HEK293 (cell line): ENCODE results near the gene MAP4K4.

Experiments used
- CTCF ChIA-PET: fragments of 350-600 bp; formaldehyde crosslinking; extraction: SDS; loops from one replicate; lab custom pipeline; 2021; ENCODE audit warnings: antibody characterized with exemption; lab: Yijun Ruan, JAX
- POLR2A ChIA-PET: fragments of 300-600 bp; formaldehyde crosslinking; extraction: SDS; loops from one replicate; lab custom pipeline; 2020; ENCODE audit warnings: antibody characterized with exemption, inconsistent platforms; lab: Yijun Ruan, JAX
- H3K27ac ChIP-seq: fragments of 200-500 bp; sonication (Bioruptor generic); 2 replicates; pipeline ENCODE4 v1.5.1; 2014; ENCODE audit warnings: low read depth, low read length, control low read depth, inconsistent platforms; ENCODE audit errors: extremely low read depth
- H3K36me3 ChIP-seq, 2 experiments: fragments of 200-500 bp in 1 of 2; sonication (Bioruptor generic) in 1 of 2; 1 replicate in 1 of 2; 2 replicates in 1 of 2; pipeline ENCODE4 v1.5.1; 2014 to 2017; ENCODE audit warnings: inconsistent platforms in 2 of 2, low read length in 2 of 2; ENCODE audit not compliant: control insufficient read depth in 2 of 2, insufficient read depth in 1 of 2
- H3K4me1 ChIP-seq: fragments of 200-500 bp; sonication (Bioruptor generic); 2 replicates; pipeline ENCODE4 v1.5.1; 2014; ENCODE audit warnings: mild to moderate bottlenecking, low read length, inconsistent platforms; ENCODE audit not compliant: control insufficient read depth, insufficient read depth
- H3K4me3 ChIP-seq: 2 replicates; pipeline ENCODE4 v1.5.1; 2011; ENCODE audit warnings: low read depth, mild to moderate bottlenecking, control low read depth, low read length, moderate library complexity
- H3K9me3 ChIP-seq: fragments of 200-500 bp; sonication (Bioruptor generic); 2 replicates; pipeline ENCODE4 v1.5.1; 2014; ENCODE audit warnings: low read depth, low read length, inconsistent platforms; ENCODE audit not compliant: control insufficient read depth, insufficient read depth
- BCL11A ChIP-seq: fragments of 450-650 bp; formaldehyde crosslinking; IDR thresholded peaks from 2 replicates; pipeline ENCODE4 v1.5.1; 2016; ENCODE audit warnings: low read depth, missing biosample characterization, missing genetic modification characterization
- TCF7L2 ChIP-seq: IDR thresholded peaks from 2 replicates; pipeline ENCODE4 v1.6.1; 2011; ENCODE audit warnings: low read depth, mild to moderate bottlenecking, inconsistent platforms, low read length, moderate library complexity, borderline replicate concordance
- ZBTB10 ChIP-seq: fragments of 450-650 bp; formaldehyde crosslinking; IDR thresholded peaks from 2 replicates; pipeline ENCODE4 v1.5.1; 2016; ENCODE audit warnings: missing biosample characterization, missing genetic modification characterization
- ZNF140 ChIP-seq: fragments of 450-650 bp; formaldehyde crosslinking; IDR thresholded peaks from 2 replicates; pipeline ENCODE4 v1.5.1; 2016; ENCODE audit warnings: missing biosample characterization, missing genetic modification characterization
- ZNF146 ChIP-seq: fragments of 450-650 bp; formaldehyde crosslinking; IDR thresholded peaks from 2 replicates; pipeline ENCODE4 v1.5.1; 2016; ENCODE audit warnings: missing biosample characterization, missing genetic modification characterization
- ZNF292 ChIP-seq: fragments of 450-650 bp; formaldehyde crosslinking; IDR thresholded peaks from 2 replicates; pipeline ENCODE4 v1.5.1; 2016; ENCODE audit warnings: low read depth, missing biosample characterization, missing genetic modification characterization, borderline replicate concordance
- ZNF37A ChIP-seq: fragments of 450-650 bp; IDR thresholded peaks from 2 replicates; pipeline ENCODE4 v1.5.1; 2018; ENCODE audit warnings: missing biosample characterization, missing genetic modification characterization
- ZNF510 ChIP-seq: fragments of 450-650 bp; formaldehyde crosslinking; IDR thresholded peaks from 2 replicates; pipeline ENCODE4 v1.5.1; 2018; ENCODE audit warnings: mild to moderate bottlenecking, missing genetic modification characterization, missing biosample characterization; ENCODE audit not compliant: insufficient replicate concordance
- ZNF549 ChIP-seq: fragments of 450-650 bp; IDR thresholded peaks from 2 replicates; pipeline ENCODE4 v1.5.1; 2018; ENCODE audit warnings: missing biosample characterization, missing genetic modification characterization, mild to moderate bottlenecking, inconsistent platforms, moderate library complexity
- ZNF692 ChIP-seq: fragments of 450-650 bp; formaldehyde crosslinking; IDR thresholded peaks from 2 replicates; pipeline ENCODE4 v1.5.1; 2016; ENCODE audit warnings: missing biosample characterization, missing genetic modification characterization
- TF ChIP-seq, protein P1 (sequence below): fragments of 450-650 bp; formaldehyde crosslinking; IDR thresholded peaks from 2 replicates; pipeline ENCODE4 v1.5.1; 2016; ENCODE audit warnings: missing biosample characterization, missing genetic modification characterization
- TF ChIP-seq, protein P2 (sequence below): fragments of 450-650 bp; formaldehyde crosslinking; IDR thresholded peaks from 2 replicates; pipeline ENCODE4 v1.5.1; 2017; ENCODE audit warnings: missing biosample characterization, mild to moderate bottlenecking, missing genetic modification characterization, moderate library complexity
- TF ChIP-seq, protein P3 (sequence below): fragments of 450-650 bp; formaldehyde crosslinking; IDR thresholded peaks from 2 replicates; pipeline ENCODE4 v1.5.1; 2016; ENCODE audit warnings: missing biosample characterization, missing genetic modification characterization

The MAP4K4 gene

DNA sequence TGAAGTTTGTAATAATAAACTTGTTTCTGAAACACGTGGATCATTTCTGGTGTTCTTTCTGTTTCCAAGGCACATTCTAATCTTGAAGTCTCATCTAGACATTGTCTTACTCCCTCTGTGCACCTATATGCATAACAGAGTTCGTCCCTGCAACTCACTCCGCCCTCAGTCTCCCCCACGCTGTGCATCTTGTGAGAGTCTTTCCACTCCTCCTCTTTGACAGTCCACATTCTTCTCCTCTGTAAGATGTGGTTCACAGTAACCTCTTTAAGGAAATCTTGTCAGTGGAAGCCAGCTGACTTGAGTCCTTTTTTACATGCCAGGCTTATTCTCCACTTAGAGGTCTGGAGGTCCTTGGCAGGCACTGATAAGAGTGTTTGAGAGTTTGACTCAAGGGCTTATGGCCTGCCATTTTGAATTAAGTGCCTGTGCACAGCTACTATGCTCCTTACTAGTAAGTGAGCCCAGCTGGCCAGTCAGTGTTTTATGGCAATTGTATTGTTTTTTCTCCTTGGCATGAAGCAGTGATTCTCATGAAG is 185.3 kb downstream of the MAP4K4 start:
- TF ChIP-seq TCF7L2 (no peak), ZNF37A (tag by site-specific recombination) (no peak), ZNF140 (no peak), ZNF292 (tag by site-specific recombination) (no peak), ZNF549 (no peak), ZNF510 (tag by site-specific recombination) (no peak), ZNF692 (tag by site-specific recombination) (no peak), BCL11A (tag by site-specific recombination) (no peak)
- TF ChIP-seq, protein P1, sequence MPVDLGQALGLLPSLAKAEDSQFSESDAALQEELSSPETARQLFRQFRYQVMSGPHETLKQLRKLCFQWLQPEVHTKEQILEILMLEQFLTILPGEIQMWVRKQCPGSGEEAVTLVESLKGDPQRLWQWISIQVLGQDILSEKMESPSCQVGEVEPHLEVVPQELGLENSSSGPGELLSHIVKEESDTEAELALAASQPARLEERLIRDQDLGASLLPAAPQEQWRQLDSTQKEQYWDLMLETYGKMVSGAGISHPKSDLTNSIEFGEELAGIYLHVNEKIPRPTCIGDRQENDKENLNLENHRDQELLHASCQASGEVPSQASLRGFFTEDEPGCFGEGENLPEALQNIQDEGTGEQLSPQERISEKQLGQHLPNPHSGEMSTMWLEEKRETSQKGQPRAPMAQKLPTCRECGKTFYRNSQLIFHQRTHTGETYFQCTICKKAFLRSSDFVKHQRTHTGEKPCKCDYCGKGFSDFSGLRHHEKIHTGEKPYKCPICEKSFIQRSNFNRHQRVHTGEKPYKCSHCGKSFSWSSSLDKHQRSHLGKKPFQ: no peak
- TF ChIP-seq, all 188 proteins: peak for 0
- ChIA-PET POLR2A (no interaction called here), CTCF (interaction anchor here (0.7 to 3.5 kb wide), 14 partner anchors 8 to 1111 kb away, joined by 3 to 27 read pairs (median 4); no protein-coding TSS in a partner anchor)
- Histone ChIP-seq H3K9me3 (no peaks in the 10 kb centered on the region), H3K4me3 (no peak overlapping the region), H3K4me1 (no peaks in the 10 kb centered on the region), H3K27ac (no peak overlapping the region), H3K36me3 (peaks cover 13 to 69% of the 10 kb centered on the region in 2 experiments)

- Histone ChIP-seq H3K4me3 (no peak overlapping the region), H3K4me1 (no peaks in the 10 kb centered on the region), H3K9me3 (no peaks in the 10 kb centered on the region), H3K36me3 (peaks cover 3 to 68% of the 10 kb centered on the region in 2 experiments), H3K27ac (no peak overlapping the region)
- CTCF ChIA-PET: interaction anchor here (0.5 to 3.5 kb wide), 34 partner anchors 9 to 732 kb away, joined by 3 to 27 read pairs (median 4); no protein-coding TSS in a partner anchor
- POLR2A ChIA-PET: no interaction called here
- TF ChIP-seq, protein P2, sequence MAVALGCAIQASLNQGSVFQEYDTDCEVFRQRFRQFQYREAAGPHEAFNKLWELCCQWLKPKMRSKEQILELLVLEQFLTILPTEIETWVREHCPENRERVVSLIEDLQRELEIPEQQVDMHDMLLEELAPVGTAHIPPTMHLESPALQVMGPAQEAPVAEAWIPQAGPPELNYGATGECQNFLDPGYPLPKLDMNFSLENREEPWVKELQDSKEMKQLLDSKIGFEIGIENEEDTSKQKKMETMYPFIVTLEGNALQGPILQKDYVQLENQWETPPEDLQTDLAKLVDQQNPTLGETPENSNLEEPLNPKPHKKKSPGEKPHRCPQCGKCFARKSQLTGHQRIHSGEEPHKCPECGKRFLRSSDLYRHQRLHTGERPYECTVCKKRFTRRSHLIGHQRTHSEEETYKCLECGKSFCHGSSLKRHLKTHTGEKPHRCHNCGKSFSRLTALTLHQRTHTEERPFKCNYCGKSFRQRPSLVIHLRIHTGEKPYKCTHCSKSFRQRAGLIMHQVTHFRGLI (tag by site-specific recombination): peak; percentile 87
- TF ChIP-seq ZNF146 (tag by site-specific recombination): no peak
- TF ChIP-seq, protein P3, sequence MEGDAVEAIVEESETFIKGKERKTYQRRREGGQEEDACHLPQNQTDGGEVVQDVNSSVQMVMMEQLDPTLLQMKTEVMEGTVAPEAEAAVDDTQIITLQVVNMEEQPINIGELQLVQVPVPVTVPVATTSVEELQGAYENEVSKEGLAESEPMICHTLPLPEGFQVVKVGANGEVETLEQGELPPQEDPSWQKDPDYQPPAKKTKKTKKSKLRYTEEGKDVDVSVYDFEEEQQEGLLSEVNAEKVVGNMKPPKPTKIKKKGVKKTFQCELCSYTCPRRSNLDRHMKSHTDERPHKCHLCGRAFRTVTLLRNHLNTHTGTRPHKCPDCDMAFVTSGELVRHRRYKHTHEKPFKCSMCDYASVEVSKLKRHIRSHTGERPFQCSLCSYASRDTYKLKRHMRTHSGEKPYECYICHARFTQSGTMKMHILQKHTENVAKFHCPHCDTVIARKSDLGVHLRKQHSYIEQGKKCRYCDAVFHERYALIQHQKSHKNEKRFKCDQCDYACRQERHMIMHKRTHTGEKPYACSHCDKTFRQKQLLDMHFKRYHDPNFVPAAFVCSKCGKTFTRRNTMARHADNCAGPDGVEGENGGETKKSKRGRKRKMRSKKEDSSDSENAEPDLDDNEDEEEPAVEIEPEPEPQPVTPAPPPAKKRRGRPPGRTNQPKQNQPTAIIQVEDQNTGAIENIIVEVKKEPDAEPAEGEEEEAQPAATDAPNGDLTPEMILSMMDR (tag by site-specific recombination): 0 out of 2 replicates have a peak, but pooled peaks have one; percentile 30
- no peak for TF ChIP-seq ZBTB10 (tag by site-specific recombination)
These were observed 186.4 kb downstream of the MAP4K4 start for GRCh38 chr2:101883860-101884259.
